K562 (cell line): ENCODE measurements around the gene HOXA10. TPM values are rescaled to one million over a fixed set of nuclear protein-coding genes. Genes with fewer than 3 reads are reported as not detected.

Experiments
- ATAC-seq: fragments of 200-7000 bp; cut with Tn5 transposase; 3 replicates; pipeline ENCODE4 v1.9.1; 2020; ENCODE audit warnings: moderate library complexity
- BruUV-seq: library from RNA; stranded (reverse); fragments of 400-500 nt; replicated peaks from 2 replicates; lab custom pipeline; 2021; lab: Mats Ljungman, UMichigan
- CTCF ChIA-PET: fragments of 300-600 bp; formaldehyde crosslinking; extraction: SDS; loops from one replicate; lab custom pipeline; 2021; ENCODE audit warnings: low intra/inter-chr PET ratio; lab: Yijun Ruan, JAX
- POLR2A ChIA-PET: fragments of 300-600, 350-650 bp; sonication (Branson Sonifier 250); formaldehyde crosslinking; extraction: SDS; loops from one replicate; lab custom pipeline; 2021; ENCODE audit warnings: antibody characterized with exemption, inconsistent platforms; lab: Yijun Ruan, JAX
- DNase-seq, 4 experiments: peaks; one replicate each; pipeline versions ENCODE4 v3.0.0 to v3.0.0-alpha.2; 2011 to 2018; ENCODE audit warnings: low spot score in 3 of 4, mixed read lengths in 3 of 4; ENCODE audit errors: extremely low read depth in 1 of 4
- FAIRE-seq: peaks from 2 replicates; lab custom pipeline; 2011; peaks lifted over from hg19 to GRCh38; lab: Jason Lieb, UNC
- H2AFZ ChIP-seq: 2 replicates; pipeline ENCODE4 v1.6.0; 2011; ENCODE audit warnings: low read depth, low read length, control low read depth, inconsistent platforms
- H3K27ac ChIP-seq: fragments of 200-600 bp; 3 replicates; pipeline ENCODE4 v1.8.0; 2011; ENCODE audit warnings: low read depth, mild to moderate bottlenecking, control low read depth, inconsistent platforms, low read length, moderate library complexity, mixed read lengths; ENCODE audit errors: extremely low read depth
- H3K27me3 ChIP-seq, 2 experiments: fragments of 300-600 bp in 1 of 2; 2 replicates in 1 of 2; 3 replicates in 1 of 2; pipeline versions ENCODE4 v1.6.0 to v1.8.0; 2011; ENCODE audit warnings: inconsistent platforms in 2 of 2, low read length in 2 of 2, mild to moderate bottlenecking in 1 of 2, mixed read lengths in 1 of 2, moderate library complexity in 1 of 2; ENCODE audit not compliant: control insufficient read depth in 2 of 2, insufficient read depth in 2 of 2
- H3K36me3 ChIP-seq: fragments of 300-600 bp; 3 replicates; pipeline ENCODE4 v1.8.0; 2011; ENCODE audit warnings: mild to moderate bottlenecking, low read length, inconsistent platforms; ENCODE audit not compliant: control insufficient read depth, insufficient read depth
- H3K4me1 ChIP-seq, 2 experiments: fragments of 200-600 bp in 1 of 2; replicated peaks in 1 of 2; 2 replicates in 1 of 2; 3 replicates in 1 of 2; pipeline versions ENCODE4 v1.5.1 to v1.8.0; 2011; ENCODE audit warnings: inconsistent platforms in 2 of 2, low read length in 2 of 2, mild to moderate bottlenecking in 1 of 2, mixed read lengths in 1 of 2, moderate library complexity in 1 of 2; ENCODE audit not compliant: control insufficient read depth in 2 of 2, insufficient read depth in 2 of 2
- H3K4me2 ChIP-seq: 2 replicates; pipeline ENCODE4 v1.6.1; 2011; ENCODE audit warnings: low read length, control low read depth, inconsistent platforms, mixed read lengths; ENCODE audit not compliant: insufficient read depth
- H3K4me3 ChIP-seq: fragments of 200-600 bp; sonication (generic), shearing (Covaris generic); 2 replicates; pipeline ENCODE4 v1.5.1; 2016; ENCODE audit warnings: control low read depth, inconsistent platforms
- H3K79me2 ChIP-seq: fragments of 200-600 bp; 3 replicates; pipeline ENCODE4 v1.8.0; 2011; ENCODE audit warnings: low read length, inconsistent platforms; ENCODE audit not compliant: control insufficient read depth, insufficient read depth
- H3K9ac ChIP-seq, 2 experiments: 2 replicates each; pipeline versions ENCODE4 v1.6.0 to v1.6.1; 2011; ENCODE audit warnings: low read depth in 2 of 2, low read length in 2 of 2, control low read depth in 1 of 2, inconsistent platforms in 1 of 2, mild to moderate bottlenecking in 1 of 2, mixed read lengths in 1 of 2; ENCODE audit not compliant: insufficient read depth in 1 of 2
- H3K9me1 ChIP-seq: one replicate; pipeline ENCODE4 v1.6.0; 2011; ENCODE audit warnings: inconsistent platforms, mild to moderate bottlenecking, low read length, moderate library complexity; ENCODE audit not compliant: control insufficient read depth, insufficient read depth
- H3K9me3 ChIP-seq: replicated peaks from 2 replicates; pipeline ENCODE4 v1.5.1; 2011; ENCODE audit warnings: low read depth, low read length, inconsistent platforms; ENCODE audit not compliant: control insufficient read depth, insufficient read depth
- H4K20me1 ChIP-seq: replicated peaks from 2 replicates; pipeline ENCODE4 v1.6.1; 2011; ENCODE audit warnings: low read length, inconsistent platforms, mixed read lengths; ENCODE audit not compliant: control insufficient read depth, insufficient read depth
- ESRRA ChIP-seq: fragments of 450-650 bp; IDR thresholded peaks from 2 replicates; pipeline ENCODE4 v1.6.1; 2014; ENCODE audit warnings: low read depth, mild to moderate bottlenecking, moderate library complexity, borderline replicate concordance
- ETV1 ChIP-seq: fragments of 450-650 bp; conservative IDR thresholded peaks from 2 replicates; pipeline ENCODE4 v1.6.1; 2016; ENCODE audit warnings: missing genetic modification characterization, control low read depth, low read depth, missing compliant biosample characterization
- FOXJ3 ChIP-seq: sonication (generic); formaldehyde crosslinking; IDR thresholded peaks from 2 replicates; pipeline ENCODE4 v1.4.0; 2020; ENCODE audit warnings: mild to moderate bottlenecking, missing genetic modification reagents
- FOXK1 ChIP-seq: sonication (generic); formaldehyde crosslinking; IDR thresholded peaks from 2 replicates; pipeline ENCODE4 v1.8.0; 2022; ENCODE audit warnings: missing genetic modification reagents, mild to moderate bottlenecking, borderline replicate concordance
- MBD2 ChIP-seq: sonication (generic); IDR thresholded peaks from 2 replicates; pipeline ENCODE4 v1.6.1; 2016; ENCODE audit warnings: low read depth, borderline replicate concordance
- RUNX1 ChIP-seq: sonication (generic); IDR thresholded peaks from 2 replicates; pipeline ENCODE4 v1.6.1; 2016; ENCODE audit warnings: antibody characterized with exemption, low read depth
- SIX5 ChIP-seq, 2 experiments: IDR thresholded peaks; 2 replicates each; pipeline ENCODE4 v1.6.1; 2011; ENCODE audit warnings: low read length in 2 of 2, borderline replicate concordance in 1 of 2, low read depth in 1 of 2, mild to moderate bottlenecking in 1 of 2, moderate library complexity in 1 of 2; ENCODE audit not compliant: insufficient read depth in 1 of 2
- ZNF445 ChIP-seq: fragments of 250-450 bp; sonication (Bioruptor Pico); IDR thresholded peaks from 2 replicates; pipeline ENCODE4 v1.4.0; 2020; ENCODE audit warnings: low read depth, mild to moderate bottlenecking, moderate library complexity
- WGBS: fragments of 100-300 bp; shearing (Covaris generic); methylation state at CpG from one replicate; pipeline ENCODE4 v1.1.6; 2016; ENCODE audit warnings: low coverage, mixed read lengths; ENCODE audit not compliant: insufficient coverage; ENCODE audit errors: missing lambda C conversion rate; 5-methylcytosine and 5-hydroxymethylcytosine counted together
- in situ Hi-C: fragments of 300-500 bp; cut with MboI; formaldehyde crosslinking; loops from 4 replicates; pipeline ENCODE4 v1.15.0; 2018; ENCODE audit warnings: inconsistent platforms, mixed read lengths
- intact Hi-C: fragments of 100-400 bp; cut with micrococcal nuclease; formaldehyde crosslinking; loops from 2 replicates; pipeline ENCODE4 v1.14.2; 2022
- polyA plus RNA-seq, 8 experiments: library from polyadenylated mRNA; depleted of rRNA in 4 of 8; stranded (reverse) in 5 of 8; unstranded in 3 of 8; fragments of >200 nt; fragmentation: Nextera tagmentation in 2 of 8; fragmentation: Illumina TruSeq in 1 of 8; extraction: Ambion mirVana in 2 of 8; extraction: Trizol in 1 of 8; gene quantifications; 2 replicates each; pipeline versions ENCODE4 v1.2.1 to v1.2.3, GENCODE V29; 2011 to 2014; ENCODE audit warnings: inconsistent platforms in 1 of 8, missing spikeins in 1 of 8
- total RNA-seq, 7 experiments: library from RNA; depleted of rRNA in 6 of 7; stranded (reverse); fragments of >200 nt in 6 of 7; fragmentation: Illumina TruSeq in 2 of 7; extraction: Trizol in 2 of 7; gene quantifications; 2 replicates each; pipeline versions ENCODE4 v1.2.1 to v1.2.3, GENCODE V29; 2011 to 2021; ENCODE audit warnings: low replicate concordance in 1 of 7
- TF ChIP-seq, protein P1 (sequence below): fragments of 450-650 bp; formaldehyde crosslinking; conservative IDR thresholded peaks from 2 replicates; pipeline ENCODE4 v1.4.0; 2022; ENCODE audit warnings: mild to moderate bottlenecking, missing genetic modification characterization
- TF ChIP-seq, protein P2 (sequence below): fragments of 450-650 bp; IDR thresholded peaks from 2 replicates; pipeline ENCODE4 v1.7.1; 2018; ENCODE audit warnings: mild to moderate bottlenecking, low read depth; ENCODE audit not compliant: partially characterized antibody
- TF ChIP-seq, protein P3 (sequence below): fragments of 450-650 bp; conservative IDR thresholded peaks from 2 replicates; pipeline ENCODE4 v1.6.1; 2016; ENCODE audit warnings: missing genetic modification characterization, low read depth, mild to moderate bottlenecking, missing compliant biosample characterization, moderate library complexity

The HOXA10 gene
- total and polyA plus RNA-seq, 9 of the 15 experiments (the other 6 are each of a cell fraction or from before 2014, with no cell fraction given), result not detected

DNA sequence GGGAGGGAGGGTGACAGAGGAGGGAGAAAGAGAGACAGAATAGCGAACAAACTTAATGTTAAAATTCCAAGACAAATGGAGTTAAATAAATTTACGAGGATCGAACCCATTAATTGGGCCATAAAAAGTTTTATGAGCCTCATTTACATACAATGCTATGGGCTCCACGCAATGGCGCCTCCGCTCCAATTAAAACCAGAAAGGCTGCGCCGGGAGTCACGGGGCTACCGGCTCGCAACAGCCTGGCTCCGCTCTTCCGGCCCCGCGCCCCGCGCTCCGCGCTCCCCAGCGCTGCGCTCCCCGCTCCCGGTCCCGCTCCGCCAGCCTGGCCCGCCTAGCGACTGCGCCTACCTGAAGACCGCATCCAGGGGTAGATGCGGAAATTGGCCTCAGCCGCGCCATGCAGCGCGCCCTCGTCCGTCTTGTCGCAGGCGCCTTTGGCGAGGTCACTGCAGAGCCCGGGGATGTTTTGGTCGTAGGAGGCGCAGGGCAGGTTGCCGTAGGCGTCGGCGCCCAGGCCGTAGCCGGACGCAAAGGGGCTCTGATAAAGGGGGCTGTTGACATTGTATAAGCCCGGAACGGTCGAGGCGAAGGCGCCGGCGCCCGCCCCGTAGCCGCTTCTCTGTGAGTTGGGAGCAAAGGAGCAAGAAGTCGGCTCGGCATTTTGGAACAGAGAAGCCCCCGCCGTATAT is 18.2 kb downstream of the HOXA10 start:
- Histone ChIP-seq H2AFZ (no peak overlapping the region), H3K4me2 (no peak overlapping the region), H3K27ac (no peak overlapping the region), H3K79me2 (no peaks in the 10 kb centered on the region), H4K20me1 (no peaks in the 10 kb centered on the region), H3K4me3 (no peak overlapping the region), H3K36me3 (no peaks in the 10 kb centered on the region), H3K9me3 (no peaks in the 10 kb centered on the region), H3K4me1 (peaks cover 0 to 17% of the 10 kb centered on the region in 2 experiments; a peak in 2 of 5 replicates), H3K9ac (no peak overlapping the region), H3K9me1 (no peaks in the 10 kb centered on the region), H3K27me3 (peaks cover 26 to 89% of the 10 kb centered on the region in 2 experiments; a peak in 4 of 5 replicates)
- DNase-seq (no peak), FAIRE-seq (no peak), ATAC-seq (no peak)
- POLR2A ChIA-PET, result interaction anchor here (0.6 kb wide), 1 partner anchor 918 kb away, joined by 4 read pairs; no protein-coding TSS in a partner anchor
- in situ Hi-C loops (loop anchor here (25.0 kb wide), 3 partner anchors 644 to 1269 kb away; no protein-coding TSS in a partner anchor), intact Hi-C loops (no loop called here)
- 57% methylated on average over 58 of the region's 63 CpGs for WGBS
- CTCF ChIA-PET, result interaction anchor here (0.6 kb wide), 1 partner anchor 461 kb away, joined by 3 read pairs; no protein-coding TSS in a partner anchor
- BruUV-seq, result no TSS peak
- TF ChIP-seq, protein P1, sequence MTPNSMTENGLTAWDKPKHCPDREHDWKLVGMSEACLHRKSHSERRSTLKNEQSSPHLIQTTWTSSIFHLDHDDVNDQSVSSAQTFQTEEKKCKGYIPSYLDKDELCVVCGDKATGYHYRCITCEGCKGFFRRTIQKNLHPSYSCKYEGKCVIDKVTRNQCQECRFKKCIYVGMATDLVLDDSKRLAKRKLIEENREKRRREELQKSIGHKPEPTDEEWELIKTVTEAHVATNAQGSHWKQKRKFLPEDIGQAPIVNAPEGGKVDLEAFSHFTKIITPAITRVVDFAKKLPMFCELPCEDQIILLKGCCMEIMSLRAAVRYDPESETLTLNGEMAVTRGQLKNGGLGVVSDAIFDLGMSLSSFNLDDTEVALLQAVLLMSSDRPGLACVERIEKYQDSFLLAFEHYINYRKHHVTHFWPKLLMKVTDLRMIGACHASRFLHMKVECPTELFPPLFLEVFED (CRISPR knock-in tag), result no peak
- TF ChIP-seq ETV1 (tag) (no peak), MBD2 (no peak), ESRRA (no peak), FOXJ3 (CRISPR knock-in tag) (no peak), RUNX1 (no peak), FOXK1 (no peak), SIX5 (IDR thresholded peaks at IDR 0.05; ENCODE audit: borderline replicate concordance in 1 of 2, insufficient read depth in 1 of 2, low read depth in 1 of 2, low read length in 2 of 2) (no peak), ZNF445 (CRISPR knock-in tag) (no peak)
- TF ChIP-seq, protein P2, sequence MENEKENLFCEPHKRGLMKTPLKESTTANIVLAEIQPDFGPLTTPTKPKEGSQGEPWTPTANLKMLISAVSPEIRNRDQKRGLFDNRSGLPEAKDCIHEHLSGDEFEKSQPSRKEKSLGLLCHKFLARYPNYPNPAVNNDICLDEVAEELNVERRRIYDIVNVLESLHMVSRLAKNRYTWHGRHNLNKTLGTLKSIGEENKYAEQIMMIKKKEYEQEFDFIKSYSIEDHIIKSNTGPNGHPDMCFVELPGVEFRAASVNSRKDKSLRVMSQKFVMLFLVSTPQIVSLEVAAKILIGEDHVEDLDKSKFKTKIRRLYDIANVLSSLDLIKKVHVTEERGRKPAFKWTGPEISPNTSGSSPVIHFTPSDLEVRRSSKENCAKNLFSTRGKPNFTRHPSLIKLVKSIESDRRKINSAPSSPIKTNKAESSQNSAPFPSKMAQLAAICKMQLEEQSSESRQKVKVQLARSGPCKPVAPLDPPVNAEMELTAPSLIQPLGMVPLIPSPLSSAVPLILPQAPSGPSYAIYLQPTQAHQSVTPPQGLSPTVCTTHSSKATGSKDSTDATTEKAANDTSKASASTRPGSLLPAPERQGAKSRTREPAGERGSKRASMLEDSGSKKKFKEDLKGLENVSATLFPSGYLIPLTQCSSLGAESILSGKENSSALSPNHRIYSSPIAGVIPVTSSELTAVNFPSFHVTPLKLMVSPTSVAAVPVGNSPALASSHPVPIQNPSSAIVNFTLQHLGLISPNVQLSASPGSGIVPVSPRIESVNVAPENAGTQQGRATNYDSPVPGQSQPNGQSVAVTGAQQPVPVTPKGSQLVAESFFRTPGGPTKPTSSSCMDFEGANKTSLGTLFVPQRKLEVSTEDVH, result no peak
- TF ChIP-seq, protein P3, sequence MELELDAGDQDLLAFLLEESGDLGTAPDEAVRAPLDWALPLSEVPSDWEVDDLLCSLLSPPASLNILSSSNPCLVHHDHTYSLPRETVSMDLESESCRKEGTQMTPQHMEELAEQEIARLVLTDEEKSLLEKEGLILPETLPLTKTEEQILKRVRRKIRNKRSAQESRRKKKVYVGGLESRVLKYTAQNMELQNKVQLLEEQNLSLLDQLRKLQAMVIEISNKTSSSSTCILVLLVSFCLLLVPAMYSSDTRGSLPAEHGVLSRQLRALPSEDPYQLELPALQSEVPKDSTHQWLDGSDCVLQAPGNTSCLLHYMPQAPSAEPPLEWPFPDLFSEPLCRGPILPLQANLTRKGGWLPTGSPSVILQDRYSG (tag), result no peak
